Kidney (tissue), 14 donors: ENCODE measurements around the gene GREM2. TPM values are rescaled to one million over a fixed set of nuclear protein-coding genes. Genes with fewer than 3 reads are reported as not detected.
A peak's percentile ranks its signal among the peaks of the same experiment; 100 is the strongest.

Experiments used
- DNase-seq, 5 donors: peaks; one replicate each; pipeline ENCODE4 v3.0.0-alpha.2; 2013 to 2020
- FAIRE-seq: peaks from 2 replicates; lab custom pipeline; 2012; peaks lifted over from hg19 to GRCh38; lab: Jason Lieb, UNC
- H3K27ac ChIP-seq, 2 donors: one replicate each; pipeline ENCODE4 v1.7.0; 2013; ENCODE audit warnings: low read depth in 2 of 2, low read length in 2 of 2, inconsistent platforms in 1 of 2
- H3K27me3 ChIP-seq: one replicate; pipeline ENCODE4 v1.7.1; 2013; ENCODE audit warnings: low read length, inconsistent platforms; ENCODE audit not compliant: control insufficient read depth, insufficient read depth
- H3K36me3 ChIP-seq, 3 donors: one replicate each; pipeline versions ENCODE4 v1.7.0 to v1.7.1; 2013; ENCODE audit warnings: low read length in 3 of 3, control low read depth in 1 of 3, inconsistent platforms in 1 of 3; ENCODE audit not compliant: insufficient read depth in 3 of 3, control insufficient read depth in 2 of 3
- H3K4me1 ChIP-seq, 3 donors: one replicate each; pipeline versions ENCODE4 v1.7.0 to v1.7.1; 2013; ENCODE audit warnings: low read length in 3 of 3, inconsistent platforms in 1 of 3, low read depth in 1 of 3; ENCODE audit not compliant: control insufficient read depth in 2 of 3, insufficient read depth in 2 of 3
- H3K4me3 ChIP-seq, 3 donors: one replicate each; pipeline versions ENCODE4 v1.7.0 to v1.8.1; 2013; ENCODE audit warnings: low read length in 3 of 3, control low read depth in 1 of 3, inconsistent platforms in 1 of 3
- H3K9ac ChIP-seq, 3 donors: one replicate each; pipeline versions ENCODE4 v1.7.0 to v1.7.1; 2013; ENCODE audit warnings: low read length in 3 of 3, control low read depth in 1 of 3, inconsistent platforms in 1 of 3
- H3K9me3 ChIP-seq, 3 donors: one replicate each; pipeline versions ENCODE4 v1.7.0 to v1.7.1; 2013; ENCODE audit warnings: low read length in 3 of 3, control low read depth in 1 of 3, inconsistent platforms in 1 of 3; ENCODE audit not compliant: control insufficient read depth in 2 of 3, insufficient read depth in 1 of 3
- intact Hi-C: fragments of 100-400 bp; cut with DNase I; formaldehyde crosslinking; loops from one replicate; pipeline ENCODE4 v1.11.1; 2022
- polyA plus RNA-seq: library from polyadenylated mRNA; stranded (reverse); fragments of 350-450 nt; fragmentation: Illumina TruSeq; extraction: RNeasy Lipid Tissue Mini Kit (QIAGEN cat#74804); gene quantifications from one replicate; pipeline ENCODE4 v1.2.3, GENCODE V29; 2014; ENCODE audit warnings: low read depth, low replicate concordance; ENCODE audit not compliant: insufficient read depth
- total RNA-seq: library from RNA; stranded (reverse); fragmentation: NEBNext Ultra II Directional; extraction: Animal tissue kit (Norgen Biotek cat#: 25700); gene quantifications from one replicate; pipeline ENCODE4 v1.2.1, GENCODE V29; 2021
- TF ChIP-seq, protein P1 (sequence below): IDR thresholded peaks from 3 replicates; pipeline ENCODE4 v1.5.1; 2012; ENCODE audit warnings: mild to moderate bottlenecking, moderate library complexity, borderline replicate concordance; ENCODE audit not compliant: insufficient read depth; ENCODE audit errors: extremely low read depth
- donor health status: control.
- donor health status: control.
- donor health status: control.
- donor health status: control.
- donor health status: control.
- donor health status: DM: yes; HTN: yes; CAD: no.
- donor health status: Normal renal cell carcinoma (clear cell type).

Gene GREM2
- total and polyA plus RNA-seq, 2 donors from 2014 or later = 0.34 to 0.50 TPM

DNA sequence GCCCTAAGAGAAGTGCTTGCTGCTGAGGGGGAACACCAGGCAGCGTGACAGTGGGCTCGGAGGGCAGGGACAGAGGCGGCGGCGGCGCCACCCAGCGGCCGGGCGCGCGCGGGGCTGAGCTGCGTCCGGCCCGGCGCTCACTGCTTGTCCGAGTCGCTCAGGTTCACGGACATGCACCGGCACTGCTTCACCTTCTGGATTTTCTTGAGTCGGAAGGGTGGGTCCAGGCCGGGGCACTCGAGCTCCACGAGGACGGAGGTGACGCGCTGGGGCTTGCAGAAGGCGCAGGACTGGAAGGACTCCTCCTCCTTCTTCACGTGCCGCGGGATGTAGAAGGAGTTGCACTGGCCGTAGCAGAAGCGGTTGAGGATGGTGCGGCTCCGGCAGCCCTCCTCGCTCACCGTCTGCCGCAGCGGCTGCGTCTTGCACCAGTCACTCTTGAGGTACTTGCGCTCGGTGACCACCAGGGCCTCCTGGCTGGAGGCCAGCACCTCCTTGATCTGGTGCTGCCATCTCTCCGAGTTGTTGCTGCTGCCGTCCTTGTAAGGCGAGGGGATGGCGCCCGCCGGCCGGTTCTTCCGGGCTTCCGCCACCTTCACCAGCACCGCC is 119.0 kb downstream of the GREM2 start:
- no peaks in the 10 kb centered on the region for H3K9me3 ChIP-seq
- no peaks in the 10 kb centered on the region for H3K4me1 ChIP-seq
- no peaks in the 10 kb centered on the region for H3K36me3 ChIP-seq
- peak overlapping the region in 1 of 3 donors; percentile 44 for H3K4me3 ChIP-seq
- no peaks in the 10 kb centered on the region for H3K27me3 ChIP-seq
- TF ChIP-seq, protein P1, sequence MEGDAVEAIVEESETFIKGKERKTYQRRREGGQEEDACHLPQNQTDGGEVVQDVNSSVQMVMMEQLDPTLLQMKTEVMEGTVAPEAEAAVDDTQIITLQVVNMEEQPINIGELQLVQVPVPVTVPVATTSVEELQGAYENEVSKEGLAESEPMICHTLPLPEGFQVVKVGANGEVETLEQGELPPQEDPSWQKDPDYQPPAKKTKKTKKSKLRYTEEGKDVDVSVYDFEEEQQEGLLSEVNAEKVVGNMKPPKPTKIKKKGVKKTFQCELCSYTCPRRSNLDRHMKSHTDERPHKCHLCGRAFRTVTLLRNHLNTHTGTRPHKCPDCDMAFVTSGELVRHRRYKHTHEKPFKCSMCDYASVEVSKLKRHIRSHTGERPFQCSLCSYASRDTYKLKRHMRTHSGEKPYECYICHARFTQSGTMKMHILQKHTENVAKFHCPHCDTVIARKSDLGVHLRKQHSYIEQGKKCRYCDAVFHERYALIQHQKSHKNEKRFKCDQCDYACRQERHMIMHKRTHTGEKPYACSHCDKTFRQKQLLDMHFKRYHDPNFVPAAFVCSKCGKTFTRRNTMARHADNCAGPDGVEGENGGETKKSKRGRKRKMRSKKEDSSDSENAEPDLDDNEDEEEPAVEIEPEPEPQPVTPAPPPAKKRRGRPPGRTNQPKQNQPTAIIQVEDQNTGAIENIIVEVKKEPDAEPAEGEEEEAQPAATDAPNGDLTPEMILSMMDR = no peak
- no peak overlapping the region for H3K27ac ChIP-seq
- FAIRE-seq = no peak
- intact Hi-C loops = no loop called here
- peak; percentile 17 to 71 (median 40) for DNase-seq
- H3K9ac ChIP-seq = no peak overlapping the region

DNA sequence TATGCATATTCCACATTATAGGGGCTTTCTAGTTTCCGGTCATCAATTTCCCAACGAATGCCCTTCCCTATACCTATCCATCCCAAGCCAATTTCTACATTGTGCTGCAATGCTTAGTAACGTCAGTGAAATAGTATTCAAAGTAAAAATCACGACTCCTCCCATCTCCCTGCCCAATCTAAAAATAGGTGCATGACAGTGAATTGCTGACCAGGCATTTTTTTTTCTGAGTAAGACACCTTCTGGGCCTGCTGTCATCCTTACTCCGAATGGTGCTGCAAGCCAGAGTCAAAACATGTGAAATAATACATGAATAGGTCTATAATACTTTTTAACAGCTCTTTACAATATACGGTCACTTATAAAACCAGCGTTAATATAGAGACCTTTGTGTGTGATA is 120.2 kb downstream of the GREM2 start:
- FAIRE-seq (no peak), DNase-seq (no peak)
- no peak overlapping the region for H3K27ac ChIP-seq
- H3K9me3 ChIP-seq = no peaks in the 10 kb centered on the region
- H3K36me3 ChIP-seq = no peaks in the 10 kb centered on the region
- no peaks in the 10 kb centered on the region for H3K27me3 ChIP-seq
- intact Hi-C loops = no loop called here
- TF ChIP-seq, protein P1 = no peak
- no peak overlapping the region for H3K4me3 ChIP-seq
- H3K9ac ChIP-seq = no peak overlapping the region
- no peaks in the 10 kb centered on the region for H3K4me1 ChIP-seq

DNA sequence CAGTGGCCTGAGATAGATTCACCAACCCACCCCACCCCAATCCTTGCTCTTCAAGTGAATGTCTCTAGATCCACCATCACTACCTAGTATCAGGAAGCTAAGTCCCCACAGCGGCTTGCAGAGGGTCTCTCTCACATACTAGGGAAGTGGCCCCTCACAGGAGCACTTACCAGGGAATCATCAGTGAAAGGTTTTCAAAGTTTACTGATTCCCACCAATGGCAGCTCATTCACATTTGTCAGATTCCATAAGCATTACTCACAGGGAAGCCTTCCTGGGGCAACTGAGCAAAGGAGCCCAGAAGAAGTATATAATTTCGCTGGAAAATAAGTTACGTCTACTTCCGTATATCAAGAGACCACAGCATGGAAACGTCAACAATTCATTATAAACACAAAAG is 120.8 kb downstream of the GREM2 start:
- H3K9ac ChIP-seq = no peak overlapping the region
- no peaks in the 10 kb centered on the region for H3K9me3 ChIP-seq
- no peaks in the 10 kb centered on the region for H3K36me3 ChIP-seq
- FAIRE-seq (no peak), DNase-seq (no peak)
- no peaks in the 10 kb centered on the region for H3K4me1 ChIP-seq
- no peak overlapping the region for H3K4me3 ChIP-seq
- intact Hi-C loops = no loop called here
- H3K27ac ChIP-seq = no peak overlapping the region
- no peaks in the 10 kb centered on the region for H3K27me3 ChIP-seq
- TF ChIP-seq, protein P1 = no peak

DNA sequence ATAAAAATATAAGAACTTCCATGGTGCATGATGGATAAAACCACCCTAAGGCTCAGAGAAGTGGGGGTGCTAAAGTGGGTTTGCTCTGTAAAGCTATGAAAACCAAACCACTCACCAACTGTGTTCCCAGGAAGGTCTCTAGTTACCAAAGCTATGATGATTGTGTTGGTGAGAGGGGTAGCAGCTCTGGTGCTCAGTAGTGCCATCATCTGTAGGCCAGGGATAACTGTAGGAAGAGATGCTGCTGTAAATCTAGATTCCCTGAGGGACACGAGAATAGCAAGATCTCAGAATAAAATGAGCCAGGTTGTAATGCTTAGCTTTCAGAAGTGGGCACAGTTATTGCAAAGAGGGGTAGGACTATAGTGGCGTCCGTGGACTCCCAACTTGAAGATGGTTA is 124.5 kb downstream of the GREM2 start:
- Histone ChIP-seq H3K4me3 (no peak overlapping the region), H3K27ac (no peak overlapping the region), H3K36me3 (no peaks in the 10 kb centered on the region), H3K4me1 (no peaks in the 10 kb centered on the region), H3K9me3 (no peaks in the 10 kb centered on the region), H3K27me3 (no peaks in the 10 kb centered on the region), H3K9ac (no peak overlapping the region)
- DNase-seq = no peak
- FAIRE-seq = no peak
- intact Hi-C loops = no loop called here
- TF ChIP-seq, protein P1 = no peak
